Kidney (tissue), 14 donors: ENCODE results near the gene RFX8. TPM values are rescaled to one million over a fixed set of nuclear protein-coding genes. Genes with fewer than 3 reads are reported as not detected.

ENCODE experiments used
- DNase-seq, 5 donors: peaks; one replicate each; pipeline ENCODE4 v3.0.0-alpha.2; 2013 to 2020
- FAIRE-seq: peaks from 2 replicates; lab custom pipeline; 2012; peaks lifted over from hg19 to GRCh38; lab: Jason Lieb, UNC
- H3K27ac ChIP-seq, 2 donors: one replicate each; pipeline ENCODE4 v1.7.0; 2013; ENCODE audit warnings: low read depth in 2 of 2, low read length in 2 of 2, inconsistent platforms in 1 of 2
- H3K27me3 ChIP-seq: one replicate; pipeline ENCODE4 v1.7.1; 2013; ENCODE audit warnings: low read length, inconsistent platforms; ENCODE audit not compliant: control insufficient read depth, insufficient read depth
- H3K36me3 ChIP-seq, 3 donors: one replicate each; pipeline versions ENCODE4 v1.7.0 to v1.7.1; 2013; ENCODE audit warnings: low read length in 3 of 3, control low read depth in 1 of 3, inconsistent platforms in 1 of 3; ENCODE audit not compliant: insufficient read depth in 3 of 3, control insufficient read depth in 2 of 3
- H3K4me1 ChIP-seq, 3 donors: one replicate each; pipeline versions ENCODE4 v1.7.0 to v1.7.1; 2013; ENCODE audit warnings: low read length in 3 of 3, inconsistent platforms in 1 of 3, low read depth in 1 of 3; ENCODE audit not compliant: control insufficient read depth in 2 of 3, insufficient read depth in 2 of 3
- H3K4me3 ChIP-seq, 3 donors: one replicate each; pipeline versions ENCODE4 v1.7.0 to v1.8.1; 2013; ENCODE audit warnings: low read length in 3 of 3, control low read depth in 1 of 3, inconsistent platforms in 1 of 3
- H3K9ac ChIP-seq, 3 donors: one replicate each; pipeline versions ENCODE4 v1.7.0 to v1.7.1; 2013; ENCODE audit warnings: low read length in 3 of 3, control low read depth in 1 of 3, inconsistent platforms in 1 of 3
- H3K9me3 ChIP-seq, 3 donors: one replicate each; pipeline versions ENCODE4 v1.7.0 to v1.7.1; 2013; ENCODE audit warnings: low read length in 3 of 3, control low read depth in 1 of 3, inconsistent platforms in 1 of 3; ENCODE audit not compliant: control insufficient read depth in 2 of 3, insufficient read depth in 1 of 3
- CTCF ChIP-seq: IDR thresholded peaks from 3 replicates; pipeline ENCODE4 v1.5.1; 2012; ENCODE audit warnings: mild to moderate bottlenecking, moderate library complexity, borderline replicate concordance; ENCODE audit not compliant: insufficient read depth; ENCODE audit errors: extremely low read depth
- intact Hi-C: fragments of 100-400 bp; cut with DNase I; formaldehyde crosslinking; loops from one replicate; pipeline ENCODE4 v1.11.1; 2022
- polyA plus RNA-seq: library from polyadenylated mRNA; stranded (reverse); fragments of 350-450 nt; fragmentation: Illumina TruSeq; extraction: RNeasy Lipid Tissue Mini Kit (QIAGEN cat#74804); gene quantifications from one replicate; pipeline ENCODE4 v1.2.3, GENCODE V29; 2014; ENCODE audit warnings: low read depth, low replicate concordance; ENCODE audit not compliant: insufficient read depth
- total RNA-seq: library from RNA; stranded (reverse); fragmentation: NEBNext Ultra II Directional; extraction: Animal tissue kit (Norgen Biotek cat#: 25700); gene quantifications from one replicate; pipeline ENCODE4 v1.2.1, GENCODE V29; 2021
- donor health status: control.
- donor health status: control.
- donor health status: control.
- donor health status: control.
- donor health status: control.
- donor health status: DM: yes; HTN: yes; CAD: no.
- donor health status: Normal renal cell carcinoma (clear cell type).

The RFX8 gene
- total and polyA plus RNA-seq, 2 donors from 2014 or later: 0.28 TPM; not detected in 1

- H3K4me1 ChIP-seq: peaks cover 0 to 7% (median 7%) of the 10 kb centered on the region in 3 donors
- FAIRE-seq (no peak), DNase-seq (peak; percentile 70 to 85 (median 76))
- H3K27ac ChIP-seq: peak overlapping the region in 1 of 2 donors; percentile 1
- no peaks in the 10 kb centered on the region for H3K36me3 ChIP-seq
- H3K27me3 ChIP-seq: no peaks in the 10 kb centered on the region
- H3K9me3 ChIP-seq: no peaks in the 10 kb centered on the region
- intact Hi-C loops: no loop called here
- TF ChIP-seq CTCF: peak; percentile 53
- peak overlapping the region in 2 of 3 donors; percentile 39 to 51 for H3K4me3 ChIP-seq
- no peak overlapping the region for H3K9ac ChIP-seq
These were observed 43.9 kb upstream of the RFX8 start for GRCh38 chr2:101518578-101519492.

- Histone ChIP-seq H3K27me3 (no peaks in the 10 kb centered on the region), H3K4me1 (peaks cover 0 to 7% (median 7%) of the 10 kb centered on the region in 3 donors), H3K36me3 (no peaks in the 10 kb centered on the region), H3K27ac (no peak overlapping the region), H3K4me3 (no peak overlapping the region), H3K9me3 (no peaks in the 10 kb centered on the region), H3K9ac (no peak overlapping the region)
- intact Hi-C loops: no loop called here
- no peak for TF ChIP-seq CTCF
- DNase-seq (peak in 1 of 5 donors; percentile 46), FAIRE-seq (no peak)
These were observed 42.9 kb upstream of the RFX8 start for GRCh38 chr2:101517758-101518271.

GRCh38 chr2:101516823-101517690 is 42.1 kb upstream of the RFX8 start:
- Histone ChIP-seq H3K4me3 (no peak overlapping the region), H3K4me1 (peaks cover 0 to 7% (median 7%) of the 10 kb centered on the region in 3 donors), H3K27me3 (no peaks in the 10 kb centered on the region), H3K27ac (no peak overlapping the region), H3K36me3 (no peaks in the 10 kb centered on the region), H3K9me3 (no peaks in the 10 kb centered on the region), H3K9ac (no peak overlapping the region)
- no peak for TF ChIP-seq CTCF
- FAIRE-seq (no peak), DNase-seq (no peak)
- intact Hi-C loops: no loop called here
